ENCODE data around the gene TDRD10.
"Not testable (repeated sequence)": the region's sequence is repeated elsewhere in the genome, so short reads cannot be mapped to it uniquely, and the experiment has no call there.

TDRD10 gene

GRCh38 chr1:154524881-154525280 is 22.9 kb downstream of the TDRD10 start:
- TF ChIP-seq CTCF (conservative IDR thresholded peaks at IDR 0.05; ENCODE audit: low read depth) = no peak
- CTCF ChIA-PET = interaction anchor here (0.8 kb wide), 1 partner anchor 9 kb away, joined by 3 read pairs; no protein-coding TSS in a partner anchor
- DNase-seq (ENCODE audit: low spot score) = no peak
- POLR2A ChIA-PET (ENCODE audit: low non-redundant PET) = no interaction called here
- H3K27ac ChIP-seq = no peak overlapping the region

GRCh38 chr1:154527192-154527591 is 25.2 kb downstream of the TDRD10 start:
- ChIA-PET CTCF (interaction anchor here (0.6 to 0.7 kb wide), 2 partner anchors 143 to 339 kb away, joined by 3 read pairs; no protein-coding TSS in a partner anchor), POLR2A (ENCODE audit: low non-redundant PET) (no interaction called here)
- DNase-seq (ENCODE audit: low spot score) = no peak
- H3K27ac ChIP-seq = no peak overlapping the region
- TF ChIP-seq CTCF (conservative IDR thresholded peaks at IDR 0.05; ENCODE audit: low read depth) = no peak

DNA sequence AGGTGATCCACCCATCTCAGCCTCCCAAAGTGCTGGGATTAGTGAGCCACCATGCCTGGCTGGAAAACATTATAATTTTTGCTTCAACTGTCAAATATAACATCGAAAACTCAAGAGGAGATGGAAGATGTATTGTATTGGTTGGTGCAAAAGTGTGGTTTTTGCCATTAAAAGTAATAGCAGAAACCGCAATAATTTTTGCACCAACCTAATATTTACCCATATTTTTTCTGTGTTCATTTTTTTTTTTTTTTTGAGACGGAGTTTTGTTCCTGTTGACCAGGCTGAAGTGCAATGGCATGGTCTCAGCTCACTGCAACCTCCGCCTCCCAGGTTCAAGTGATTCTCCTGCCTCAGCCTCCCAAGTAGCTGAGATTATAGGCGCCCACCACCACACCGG is 27.3 kb downstream of the TDRD10 start:
- ChIA-PET POLR2A (ENCODE audit: low non-redundant PET) (no interaction called here), CTCF (interaction anchor here (0.6 kb wide), 1 partner anchor 272 kb away, joined by 4 read pairs; no protein-coding TSS in a partner anchor)
- H3K27ac ChIP-seq = no peak overlapping the region
- DNase-seq (ENCODE audit: low spot score) = no peak
- no peak for TF ChIP-seq CTCF (conservative IDR thresholded peaks at IDR 0.05; ENCODE audit: low read depth)

GRCh38 chr1:154531950-154532349 is 29.9 kb downstream of the TDRD10 start:
- POLR2A ChIA-PET (ENCODE audit: low non-redundant PET); H3K27ac ChIP-seq; DNase-seq (ENCODE audit: low spot score): not testable (repeated sequence)
- CTCF ChIA-PET = interaction anchor here (0.6 kb wide), 1 partner anchor 38 kb away, joined by 3 read pairs; no protein-coding TSS in a partner anchor

DNA sequence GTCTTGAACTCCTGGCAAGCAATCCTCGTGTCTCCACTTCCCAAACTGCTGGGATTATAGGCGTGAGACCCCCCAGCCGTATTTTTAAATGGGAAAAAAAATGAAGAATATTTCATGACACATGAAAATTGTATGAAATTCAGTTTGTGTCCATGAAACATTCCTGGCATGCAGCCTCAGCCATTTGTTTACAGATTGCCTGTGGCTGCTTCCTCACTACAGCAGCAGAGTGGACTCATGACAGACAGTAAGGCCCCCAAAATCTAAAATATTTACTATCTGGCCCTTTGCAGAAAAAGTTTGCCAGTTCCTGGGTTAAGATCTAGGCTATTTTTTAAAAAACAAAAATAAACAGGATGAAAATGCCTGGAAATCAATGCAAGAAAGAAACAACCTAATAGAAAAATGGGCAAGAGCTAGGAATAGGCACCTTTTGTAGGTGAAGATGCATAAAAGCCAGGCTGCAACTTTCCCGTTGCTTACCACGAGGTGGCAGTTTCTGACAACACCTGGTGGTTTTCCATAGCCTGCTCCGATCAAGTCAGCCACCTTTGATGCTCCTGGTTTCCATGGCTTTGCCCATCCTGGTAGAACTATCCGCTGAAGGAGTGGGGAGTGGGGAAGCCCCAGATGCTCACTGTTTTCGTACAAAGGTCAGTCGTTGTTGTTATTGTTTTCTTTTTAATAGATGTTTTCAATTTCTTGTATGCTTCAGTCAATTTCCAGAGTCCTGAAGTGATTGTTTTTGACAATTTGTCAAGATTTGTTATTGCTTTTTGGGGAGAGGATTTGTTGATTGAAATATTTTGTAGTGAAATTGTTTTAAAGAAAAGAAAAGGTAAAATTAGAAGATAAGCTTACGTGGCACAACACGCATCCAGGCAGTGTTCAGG is 32.2 kb downstream of the TDRD10 start:
- ChIA-PET CTCF (interaction anchor here (0.5 to 1.2 kb wide), 6 partner anchors 9 to 962 kb away, joined by 3 to 6 read pairs (median 3); no protein-coding TSS in a partner anchor), POLR2A (ENCODE audit: low non-redundant PET) (no interaction called here)
- peak; percentile 77 for DNase-seq (ENCODE audit: low spot score)
- TF ChIP-seq CTCF (conservative IDR thresholded peaks at IDR 0.05; ENCODE audit: low read depth) = peak; percentile 76
- H3K27ac ChIP-seq = no peak overlapping the region

DNA sequence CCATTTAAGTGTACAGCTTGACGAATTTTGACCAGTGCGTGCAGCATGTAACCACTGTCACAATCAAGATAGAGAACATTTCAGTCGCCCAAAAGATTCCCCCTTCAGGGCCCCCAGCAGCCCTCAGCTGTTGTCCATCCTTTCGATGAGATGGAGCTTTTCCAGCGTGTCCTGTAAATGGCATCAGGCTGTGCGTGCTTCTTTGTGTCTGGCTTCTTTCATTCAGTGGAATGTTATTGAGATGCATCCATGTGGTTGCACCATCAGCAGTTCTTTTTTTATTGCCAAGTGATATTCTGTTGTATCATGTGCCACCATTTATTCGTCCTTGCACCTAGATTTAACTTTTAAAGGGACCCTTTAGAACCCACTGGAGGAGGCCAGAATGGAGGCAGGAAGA is 34.6 kb downstream of the TDRD10 start:
- CTCF ChIA-PET = interaction anchor here (0.5 kb wide), 1 partner anchor 748 kb away, joined by 5 read pairs; no protein-coding TSS in a partner anchor
- no peak for TF ChIP-seq CTCF (conservative IDR thresholded peaks at IDR 0.05; ENCODE audit: low read depth)
- POLR2A ChIA-PET (ENCODE audit: low non-redundant PET) = no interaction called here
- H3K27ac ChIP-seq = no peak overlapping the region
- no peak for DNase-seq (ENCODE audit: low spot score)
